ENCODE data around the gene NFX1. TPM values are rescaled to one million over a fixed set of nuclear protein-coding genes. Genes with fewer than 3 reads are reported as not detected.

NFX1 gene
- total and polyA plus RNA-seq, 9 of the 15 experiments (the other 6 are each of a cell fraction or from before 2014, with no cell fraction given), result 8.8 to 38.9 (median 26.8) TPM

GRCh38 chr9:33264473-33265177 lies 25.7 kb upstream of the NFX1 start, which contains the start of the genes BAG1 and CHMP5 (continued):
- no peak for TF ChIP-seq CHD7 (IDR thresholded peaks at IDR 0.05; ENCODE audit: low read depth, low read length)
- TF ChIP-seq, protein P1, sequence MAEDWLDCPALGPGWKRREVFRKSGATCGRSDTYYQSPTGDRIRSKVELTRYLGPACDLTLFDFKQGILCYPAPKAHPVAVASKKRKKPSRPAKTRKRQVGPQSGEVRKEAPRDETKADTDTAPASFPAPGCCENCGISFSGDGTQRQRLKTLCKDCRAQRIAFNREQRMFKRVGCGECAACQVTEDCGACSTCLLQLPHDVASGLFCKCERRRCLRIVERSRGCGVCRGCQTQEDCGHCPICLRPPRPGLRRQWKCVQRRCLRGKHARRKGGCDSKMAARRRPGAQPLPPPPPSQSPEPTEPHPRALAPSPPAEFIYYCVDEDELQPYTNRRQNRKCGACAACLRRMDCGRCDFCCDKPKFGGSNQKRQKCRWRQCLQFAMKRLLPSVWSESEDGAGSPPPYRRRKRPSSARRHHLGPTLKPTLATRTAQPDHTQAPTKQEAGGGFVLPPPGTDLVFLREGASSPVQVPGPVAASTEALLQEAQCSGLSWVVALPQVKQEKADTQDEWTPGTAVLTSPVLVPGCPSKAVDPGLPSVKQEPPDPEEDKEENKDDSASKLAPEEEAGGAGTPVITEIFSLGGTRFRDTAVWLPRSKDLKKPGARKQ (CRISPR knock-in tag; IDR thresholded peaks at IDR 0.05), result no peak
- no peak for TF ChIP-seq ZNF354B (CRISPR knock-in tag; IDR thresholded peaks at IDR 0.05)
- no peak for TF ChIP-seq SNIP1 (IDR thresholded peaks at IDR 0.05; ENCODE audit: low read depth)
- TF ChIP-seq SIRT6 (IDR thresholded peaks at IDR 0.05; ENCODE audit: low read depth, low read length), result no peak
- 0 out of 2 replicates have a peak, but pooled peaks have one; percentile 38 for TF ChIP-seq ELF4 (CRISPR knock-in tag; IDR thresholded peaks at IDR 0.05)
- TF ChIP-seq ZNF134 (CRISPR knock-in tag; conservative IDR thresholded peaks at IDR 0.05), result no peak
- peak; percentile 61 for TF ChIP-seq MYC (IDR thresholded peaks at IDR 0.05; ENCODE audit: low read depth, low read length)
- no peak for TF ChIP-seq MYC (CRISPR knock-in tag; IDR thresholded peaks at IDR 0.05; ENCODE audit: borderline replicate concordance, low read depth)
- no peak for TF ChIP-seq EWSR1 (IDR thresholded peaks at IDR 0.05; ENCODE audit: borderline replicate concordance, low read depth, partially characterized antibody)
- no peak for TF ChIP-seq CEBPG (CRISPR knock-in tag; IDR thresholded peaks at IDR 0.05)
- no peak for TF ChIP-seq CEBPG (tag; conservative IDR thresholded peaks at IDR 0.05 in 1 of 2, IDR thresholded peaks at IDR 0.05 in 1 of 2)
- no peak for TF ChIP-seq EP300 (IDR thresholded peaks at IDR 0.05; ENCODE audit: low read length)
- no peak for TF ChIP-seq TRIM28 (IDR thresholded peaks at IDR 0.05)
- TF ChIP-seq NFE2L1 (tag; IDR thresholded peaks at IDR 0.05; ENCODE audit: borderline replicate concordance, low read depth), result no peak

All from K562 (cell line).